ENCODE data around the gene ABCC6.
"Not testable (repeated sequence)": the region's sequence is repeated elsewhere in the genome, so short reads cannot be mapped to it uniquely, and the experiment has no call there.

- TF ChIP-seq CEBPB (IDR thresholded peaks at IDR 0.05; ENCODE audit: low read depth, low read length); CTCF (conservative IDR thresholded peaks at IDR 0.05; ENCODE audit: low read depth, low read length); RAD21 (IDR thresholded peaks at IDR 0.05; ENCODE audit: low read length); POLR2A (IDR thresholded peaks at IDR 0.05; ENCODE audit: low read depth, low read length): not testable (repeated sequence)
These were observed 20.6 kb upstream of the ABCC6 start for GRCh38 chr16:16243886-16244285.

Measured in IMR-90 (cell line).